HG03045 (cell line): ENCODE measurements around the gene CDC5L.

Experiments
- ATAC-seq: cut with Tn5 transposase; IDR thresholded peaks from one replicate; pipeline ENCODE4 v1.9.1; 2021; ENCODE audit warnings: mild to moderate bottlenecking, moderate library complexity; ENCODE audit not compliant: unreplicated experiment

CDC5L gene

DNA sequence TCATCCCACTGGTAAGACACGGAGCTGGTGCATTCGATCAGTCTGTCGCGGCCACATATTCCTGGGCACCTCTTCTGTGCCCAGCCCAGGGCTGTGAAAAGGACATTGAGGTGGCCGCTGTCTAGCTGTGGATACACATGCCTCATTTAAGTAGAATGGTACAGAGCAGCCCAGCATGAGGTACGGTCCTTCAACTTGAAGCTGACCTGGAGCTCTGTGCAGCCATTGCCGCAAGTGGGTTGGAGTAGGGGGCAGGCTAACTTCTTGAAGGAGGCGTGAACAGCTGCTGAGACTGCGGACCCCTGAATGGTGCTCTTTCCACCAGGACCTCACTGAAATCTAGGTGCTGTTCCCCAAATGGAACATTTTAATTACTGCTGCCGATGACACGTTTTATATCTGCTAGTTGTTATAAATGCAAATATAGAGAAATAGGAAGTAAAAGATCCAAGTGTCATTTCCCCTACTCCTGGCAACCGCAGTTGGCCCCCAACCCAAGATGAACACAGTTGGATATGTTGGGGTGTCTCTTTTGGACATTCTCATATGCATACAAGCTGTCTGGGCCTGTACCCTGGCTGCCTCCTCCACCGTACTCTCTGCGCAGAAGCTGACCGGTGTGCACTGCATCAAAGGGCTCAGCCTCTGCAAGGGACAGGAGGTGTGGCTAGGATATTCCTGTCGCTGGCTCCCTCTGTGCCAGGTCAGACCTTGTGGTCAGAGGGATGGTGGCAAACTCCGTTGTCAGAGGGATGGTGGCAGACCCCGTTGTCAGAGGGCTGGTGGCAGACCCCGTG lies 86.1 kb downstream of the CDC5L start:
- no peak for ATAC-seq

- no peak for ATAC-seq
Observed at GRCh38 chr6:44474190-44474631, 86.7 kb downstream of the CDC5L start.

GRCh38 chr6:44474643-44475042 lies 87.1 kb downstream of the CDC5L start:
- no peak for ATAC-seq

DNA sequence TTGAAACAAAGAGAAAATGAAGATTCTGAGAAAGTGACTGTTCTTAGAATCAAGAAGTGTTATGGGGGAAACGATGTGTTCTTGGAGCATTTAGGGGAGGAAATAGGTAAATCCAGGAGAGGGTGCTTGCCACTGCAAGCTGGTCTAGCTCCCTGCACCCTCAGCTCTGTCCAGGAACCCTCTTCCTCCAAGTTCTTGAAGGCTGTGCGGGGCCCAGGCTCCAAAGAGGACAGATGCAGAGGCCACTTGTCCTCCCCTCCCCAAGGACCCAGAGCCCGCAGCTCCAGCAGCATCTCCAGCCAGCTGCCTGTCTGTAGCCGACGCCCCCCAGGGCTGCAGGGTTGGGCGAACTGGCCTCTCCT lies 87.9 kb downstream of the CDC5L start:
- ATAC-seq = no peak

DNA sequence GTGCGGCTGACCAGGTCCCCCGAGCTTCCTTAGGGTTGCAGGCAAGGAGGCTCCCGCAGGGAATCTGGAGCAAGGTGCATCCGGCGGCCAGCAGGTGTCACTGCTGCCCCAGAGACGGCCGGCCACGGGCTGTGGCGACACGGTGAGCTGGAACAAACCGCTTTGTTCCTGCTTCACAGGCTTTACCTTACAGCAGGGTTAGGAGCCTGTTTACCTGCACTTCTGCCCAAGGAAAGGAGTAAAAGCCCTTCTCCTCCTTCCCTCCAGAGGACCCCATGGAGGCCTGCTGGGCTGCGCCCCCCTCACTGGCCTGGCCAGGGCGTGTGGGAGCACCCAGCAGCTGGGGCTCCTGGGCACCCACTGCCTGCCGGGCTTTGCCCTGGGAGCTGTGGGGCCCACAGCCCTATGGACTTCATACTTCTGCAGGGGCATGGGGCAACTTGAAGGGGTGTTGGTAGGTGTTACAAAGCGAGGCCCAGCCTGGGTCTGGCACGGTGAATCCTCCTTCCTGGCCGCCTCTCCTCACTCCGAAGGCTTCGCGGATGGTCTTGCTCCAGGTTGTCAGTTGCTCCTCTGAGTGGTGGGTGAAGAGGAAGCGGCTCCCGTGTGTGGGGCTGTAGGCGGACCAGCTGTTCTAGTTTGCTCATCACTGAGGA lies 88.4 kb downstream of the CDC5L start:
- ATAC-seq = peak; percentile 66

DNA sequence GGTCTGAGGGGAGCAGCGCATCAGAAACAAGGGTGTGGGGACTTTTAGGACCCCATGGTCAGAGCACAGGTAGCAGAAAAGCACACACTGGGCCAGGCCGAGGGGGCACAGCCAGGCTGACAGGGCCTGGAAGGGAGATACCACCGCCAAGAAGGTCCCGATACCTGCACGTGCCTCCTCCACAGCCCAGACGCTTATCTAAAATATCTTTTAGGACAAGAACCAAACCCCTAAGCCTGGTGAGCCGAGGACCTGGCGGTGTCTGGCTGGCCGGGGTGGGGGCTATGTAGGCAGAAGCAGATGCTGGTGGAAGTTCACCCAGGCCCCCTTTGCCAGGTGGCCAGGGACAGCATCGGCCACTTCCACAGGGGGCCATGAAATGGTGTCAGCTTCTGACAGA lies 89.3 kb downstream of the CDC5L start:
- ATAC-seq = no peak

GRCh38 chr6:44477293-44477894 lies 89.9 kb downstream of the CDC5L start:
- ATAC-seq = no peak

- no peak for ATAC-seq
Observed at GRCh38 chr6:44478158-44478557, 90.7 kb downstream of the CDC5L start.

GRCh38 chr6:44478591-44479254 lies 91.2 kb downstream of the CDC5L start:
- ATAC-seq = no peak

DNA sequence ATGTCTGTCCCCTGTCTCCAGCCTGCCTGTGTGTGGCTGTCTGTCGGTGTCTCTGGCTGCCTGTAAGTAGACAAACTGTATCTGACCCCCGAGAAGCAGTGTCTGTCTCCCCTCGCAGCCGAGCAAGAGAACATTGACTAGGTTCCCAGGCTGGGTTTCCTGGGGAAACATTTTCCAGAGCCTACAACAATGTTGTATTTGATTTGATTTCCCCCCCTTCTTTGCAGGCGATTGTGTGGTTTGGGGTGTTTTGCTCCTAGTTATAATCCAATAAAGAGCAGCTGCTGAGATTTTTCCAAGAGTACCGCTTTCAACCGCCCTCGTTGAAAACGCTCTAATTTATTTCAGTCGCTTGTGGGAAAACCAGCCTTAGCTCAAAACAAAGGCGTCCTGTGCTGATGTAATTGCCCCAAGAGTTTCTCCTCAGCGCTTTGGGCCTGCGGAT lies 92.6 kb downstream of the CDC5L start:
- ATAC-seq = no peak

- ATAC-seq = no peak
Observed at GRCh38 chr6:44481056-44481455, 93.5 kb downstream of the CDC5L start.

GRCh38 chr6:44481760-44482159 lies 94.3 kb downstream of the CDC5L start:
- no peak for ATAC-seq

- no peak for ATAC-seq
Observed at GRCh38 chr6:44485601-44486401, 98.3 kb downstream of the CDC5L start.

DNA sequence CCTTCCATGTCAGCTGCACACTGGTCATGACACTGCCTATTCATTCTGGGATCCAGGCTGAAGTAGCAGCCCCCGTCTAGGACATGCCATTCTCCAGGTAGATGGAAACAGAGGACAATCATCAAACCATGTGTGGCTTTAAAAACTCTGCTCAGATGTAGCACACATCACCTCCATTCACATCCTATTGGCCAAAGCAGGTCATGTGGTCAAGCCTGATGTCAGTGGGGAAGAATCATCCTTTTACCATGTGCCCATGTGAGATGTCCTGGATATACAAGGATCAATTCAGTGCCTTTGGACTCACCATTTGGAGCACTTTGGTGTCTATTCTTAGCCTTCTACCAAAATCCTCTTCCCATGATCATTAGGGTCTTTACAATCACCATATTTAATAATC lies 99.5 kb downstream of the CDC5L start:
- ATAC-seq = no peak

- ATAC-seq = no peak
Observed at GRCh38 chr6:44487586-44487985, 100.1 kb downstream of the CDC5L start.

- ATAC-seq = no peak
Observed at GRCh38 chr6:44489910-44490604, 102.6 kb downstream of the CDC5L start.

DNA sequence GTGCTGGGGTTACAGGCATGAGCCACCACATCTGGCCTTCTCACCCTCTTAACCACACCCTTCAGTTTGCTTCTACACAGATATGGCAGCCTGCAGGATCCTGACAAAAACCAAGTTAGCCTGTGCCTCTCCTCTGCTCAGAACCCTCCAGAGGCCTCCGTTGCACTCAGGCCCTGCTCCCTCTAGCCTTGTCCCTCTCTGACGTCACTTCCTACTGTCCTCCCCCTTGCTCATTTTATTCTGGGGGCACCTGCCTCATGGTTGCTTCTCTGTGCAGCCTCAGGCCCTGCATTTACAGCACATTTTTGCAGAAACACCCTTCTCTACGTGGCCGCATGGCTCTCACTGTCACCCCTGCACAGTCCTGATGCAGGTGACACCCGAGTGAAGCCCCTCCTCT lies 105.6 kb downstream of the CDC5L start:
- ATAC-seq = no peak

DNA sequence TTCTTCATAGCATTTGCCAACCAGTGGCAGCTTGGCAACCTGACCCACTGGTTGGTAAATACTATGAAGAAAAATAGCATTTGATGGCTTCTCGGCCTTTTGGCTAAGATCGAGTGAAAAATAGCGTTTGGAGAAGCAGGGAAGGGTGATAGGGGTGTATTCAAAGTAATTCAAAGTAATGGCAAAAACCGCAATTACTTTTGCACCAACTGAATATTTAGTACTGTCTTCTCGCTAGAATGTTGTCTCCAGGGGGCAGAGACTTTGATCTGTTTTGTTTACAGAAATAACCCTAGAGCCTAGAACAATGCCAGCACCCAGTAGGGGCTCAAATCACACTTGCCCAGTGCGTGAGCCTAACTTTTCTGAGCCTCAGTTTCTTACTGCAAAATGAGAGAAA lies 106.1 kb downstream of the CDC5L start:
- ATAC-seq = no peak

GRCh38 chr6:44494011-44494501 lies 106.5 kb downstream of the CDC5L start:
- ATAC-seq = no peak
